ENCODE measurements around the gene PSME1.

DNA sequence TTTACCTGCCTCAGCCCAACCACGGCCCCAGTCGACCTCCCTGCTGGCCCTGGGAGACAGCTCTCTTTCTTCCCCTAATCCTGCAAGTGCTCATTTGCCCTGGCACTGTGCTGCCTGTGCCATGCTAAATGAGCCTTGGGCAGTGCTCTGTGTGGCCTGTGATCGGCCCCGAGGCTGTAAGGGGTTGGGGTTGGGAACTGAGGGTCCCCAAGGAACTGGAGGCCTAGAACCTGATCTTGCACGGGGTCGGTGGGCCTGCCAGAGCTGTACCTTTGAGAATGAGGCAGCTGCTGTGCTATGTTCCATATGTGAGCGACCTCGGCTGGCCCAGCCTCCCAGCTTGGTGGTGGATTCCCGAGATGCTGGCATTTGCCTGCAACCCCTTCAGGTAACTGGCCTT is 14.1 kb downstream of the PSME1 start:
- TF ChIP-seq CTCF (IDR thresholded peaks at IDR 0.05; ENCODE audit: borderline replicate concordance, extremely low read depth, low read length, poor library complexity, severe bottlenecking): no peak
- TF ChIP-seq EZH2 (IDR thresholded peaks at IDR 0.05; ENCODE audit: borderline replicate concordance, low read depth, low read length, severe bottlenecking): no peak
